GM18870 (cell line): Measurements from ENCODE around the gene ID4.
A peak's percentile ranks its signal among the peaks of the same experiment; 100 is the strongest.

ENCODE experiments used
- ATAC-seq: cut with Tn5 transposase; IDR thresholded peaks from one replicate; pipeline ENCODE4 v1.9.1; 2021; ENCODE audit warnings: moderate library complexity; ENCODE audit not compliant: unreplicated experiment

Gene ID4

GRCh38 chr6:19836799-19837510, at the start of gene ID4:
TSS of gene ID4 (plus strand) at chr6:19837370. CDS start at chr6:19837755, 385 bp downstream.
- no peak for ATAC-seq

GRCh38 chr6:19788686-19789085, 48.5 kb upstream of the ID4 start:
- no peak for ATAC-seq

GRCh38 chr6:19789100-19789803, 47.9 kb upstream of the ID4 start:
- ATAC-seq: no peak

- no peak for ATAC-seq
These were observed 45.9 kb upstream of the ID4 start for GRCh38 chr6:19791267-19791666.

- ATAC-seq: no peak
These were observed 42.0 kb upstream of the ID4 start for GRCh38 chr6:19795211-19795610.

- no peak for ATAC-seq
These were observed 40.7 kb upstream of the ID4 start for GRCh38 chr6:19796452-19796851.

GRCh38 chr6:19798362-19798761, 38.8 kb upstream of the ID4 start:
- ATAC-seq: no peak

GRCh38 chr6:19802656-19803055, 34.5 kb upstream of the ID4 start:
- no peak for ATAC-seq

- ATAC-seq: no peak
These were observed 33.6 kb upstream of the ID4 start for GRCh38 chr6:19803331-19804204.

- ATAC-seq: peak; percentile 96
These were observed 32.7 kb upstream of the ID4 start for GRCh38 chr6:19804205-19805128.

- no peak for ATAC-seq
These were observed 32.1 kb upstream of the ID4 start for GRCh38 chr6:19805129-19805481.

- ATAC-seq: no peak
These were observed 30.2 kb upstream of the ID4 start for GRCh38 chr6:19806971-19807396.

GRCh38 chr6:19811397-19812079, 25.6 kb upstream of the ID4 start:
- ATAC-seq: no peak

GRCh38 chr6:19812512-19813119, 24.6 kb upstream of the ID4 start:
- no peak for ATAC-seq

- no peak for ATAC-seq
These were observed 18.4 kb upstream of the ID4 start for GRCh38 chr6:19818805-19819204.

GRCh38 chr6:19824058-19824807, 12.9 kb upstream of the ID4 start:
- no peak for ATAC-seq

GRCh38 chr6:19827247-19827646, 9.9 kb upstream of the ID4 start:
- no peak for ATAC-seq

- no peak for ATAC-seq
These were observed 9.3 kb upstream of the ID4 start for GRCh38 chr6:19827903-19828302.

- ATAC-seq: no peak
These were observed 7.0 kb upstream of the ID4 start for GRCh38 chr6:19830171-19830570.
